ENCODE results near the gene XRCC5.

Gene XRCC5

GRCh38 chr2:216234106-216234505 is 125.0 kb downstream of the XRCC5 start:
- Histone ChIP-seq H3K9ac (ENCODE audit: low read depth in 1 of 2, low read length in 2 of 2) (no peak overlapping the region), H3K36me3 (ENCODE audit: control insufficient read depth in 1 of 2, insufficient read depth in 2 of 2, low read length in 2 of 2) (no peaks in the 10 kb centered on the region), H3K27ac (ENCODE audit: low read depth, low read length) (no peak overlapping the region), H3K4me3 (ENCODE audit: low read depth in 1 of 2, low read length in 2 of 2) (no peak overlapping the region), H3K27me3 (ENCODE audit: control insufficient read depth in 1 of 2, insufficient read depth in 2 of 2, low read length in 2 of 2) (no peaks in the 10 kb centered on the region), H3K9me3 (ENCODE audit: control insufficient read depth in 1 of 2, low read length in 2 of 2) (peaks cover 9 to 10% of the 10 kb centered on the region in 2 donors), H3K4me1 (ENCODE audit: control insufficient read depth in 1 of 2, insufficient read depth in 2 of 2, low read length in 2 of 2) (no peaks in the 10 kb centered on the region)

GRCh38 chr2:216235462-216235861 is 126.3 kb downstream of the XRCC5 start:
- H3K27me3 ChIP-seq (ENCODE audit: control insufficient read depth in 1 of 2, insufficient read depth in 2 of 2, low read length in 2 of 2): no peaks in the 10 kb centered on the region
- peaks cover 9 to 10% of the 10 kb centered on the region in 2 donors for H3K9me3 ChIP-seq (ENCODE audit: control insufficient read depth in 1 of 2, low read length in 2 of 2)
- H3K36me3 ChIP-seq (ENCODE audit: control insufficient read depth in 1 of 2, insufficient read depth in 2 of 2, low read length in 2 of 2): no peaks in the 10 kb centered on the region
- no peak overlapping the region for H3K27ac ChIP-seq (ENCODE audit: low read depth, low read length)
- H3K4me1 ChIP-seq (ENCODE audit: control insufficient read depth in 1 of 2, insufficient read depth in 2 of 2, low read length in 2 of 2): no peaks in the 10 kb centered on the region
- no peak overlapping the region for H3K9ac ChIP-seq (ENCODE audit: low read depth in 1 of 2, low read length in 2 of 2)
- H3K4me3 ChIP-seq (ENCODE audit: low read depth in 1 of 2, low read length in 2 of 2): no peak overlapping the region

GRCh38 chr2:216235896-216236295 is 126.7 kb downstream of the XRCC5 start:
- H3K36me3 ChIP-seq (ENCODE audit: control insufficient read depth in 1 of 2, insufficient read depth in 2 of 2, low read length in 2 of 2): no peaks in the 10 kb centered on the region
- H3K9ac ChIP-seq (ENCODE audit: low read depth in 1 of 2, low read length in 2 of 2): no peak overlapping the region
- no peak overlapping the region for H3K4me3 ChIP-seq (ENCODE audit: low read depth in 1 of 2, low read length in 2 of 2)
- no peak overlapping the region for H3K27ac ChIP-seq (ENCODE audit: low read depth, low read length)
- H3K27me3 ChIP-seq (ENCODE audit: control insufficient read depth in 1 of 2, insufficient read depth in 2 of 2, low read length in 2 of 2): no peaks in the 10 kb centered on the region
- H3K4me1 ChIP-seq (ENCODE audit: control insufficient read depth in 1 of 2, insufficient read depth in 2 of 2, low read length in 2 of 2): no peaks in the 10 kb centered on the region
- H3K9me3 ChIP-seq (ENCODE audit: control insufficient read depth in 1 of 2, low read length in 2 of 2): peaks cover 9 to 10% of the 10 kb centered on the region in 2 donors

GRCh38 chr2:216236486-216236885 is 127.3 kb downstream of the XRCC5 start:
- no peak overlapping the region for H3K27ac ChIP-seq (ENCODE audit: low read depth, low read length)
- no peaks in the 10 kb centered on the region for H3K27me3 ChIP-seq (ENCODE audit: control insufficient read depth in 1 of 2, insufficient read depth in 2 of 2, low read length in 2 of 2)
- no peak overlapping the region for H3K9ac ChIP-seq (ENCODE audit: low read depth in 1 of 2, low read length in 2 of 2)
- H3K36me3 ChIP-seq (ENCODE audit: control insufficient read depth in 1 of 2, insufficient read depth in 2 of 2, low read length in 2 of 2): no peaks in the 10 kb centered on the region
- no peak overlapping the region for H3K4me3 ChIP-seq (ENCODE audit: low read depth in 1 of 2, low read length in 2 of 2)
- peaks cover 7 to 10% of the 10 kb centered on the region in 2 donors for H3K9me3 ChIP-seq (ENCODE audit: control insufficient read depth in 1 of 2, low read length in 2 of 2)
- H3K4me1 ChIP-seq (ENCODE audit: control insufficient read depth in 1 of 2, insufficient read depth in 2 of 2, low read length in 2 of 2): no peaks in the 10 kb centered on the region

- H3K4me1 ChIP-seq (ENCODE audit: control insufficient read depth in 1 of 2, insufficient read depth in 2 of 2, low read length in 2 of 2): no peaks in the 10 kb centered on the region
- no peaks in the 10 kb centered on the region for H3K27me3 ChIP-seq (ENCODE audit: control insufficient read depth in 1 of 2, insufficient read depth in 2 of 2, low read length in 2 of 2)
- no peak overlapping the region for H3K27ac ChIP-seq (ENCODE audit: low read depth, low read length)
- no peaks in the 10 kb centered on the region for H3K36me3 ChIP-seq (ENCODE audit: control insufficient read depth in 1 of 2, insufficient read depth in 2 of 2, low read length in 2 of 2)
- no peak overlapping the region for H3K4me3 ChIP-seq (ENCODE audit: low read depth in 1 of 2, low read length in 2 of 2)
- no peaks in the 10 kb centered on the region for H3K9me3 ChIP-seq (ENCODE audit: control insufficient read depth in 1 of 2, low read length in 2 of 2)
- H3K9ac ChIP-seq (ENCODE audit: low read depth in 1 of 2, low read length in 2 of 2): no peak overlapping the region
Observed at GRCh38 chr2:216242365-216242764, 133.2 kb downstream of the XRCC5 start.

GRCh38 chr2:216243026-216243425 is 133.9 kb downstream of the XRCC5 start:
- H3K9ac ChIP-seq (ENCODE audit: low read depth in 1 of 2, low read length in 2 of 2): no peak overlapping the region
- no peaks in the 10 kb centered on the region for H3K27me3 ChIP-seq (ENCODE audit: control insufficient read depth in 1 of 2, insufficient read depth in 2 of 2, low read length in 2 of 2)
- H3K9me3 ChIP-seq (ENCODE audit: control insufficient read depth in 1 of 2, low read length in 2 of 2): no peaks in the 10 kb centered on the region
- H3K36me3 ChIP-seq (ENCODE audit: control insufficient read depth in 1 of 2, insufficient read depth in 2 of 2, low read length in 2 of 2): no peaks in the 10 kb centered on the region
- no peaks in the 10 kb centered on the region for H3K4me1 ChIP-seq (ENCODE audit: control insufficient read depth in 1 of 2, insufficient read depth in 2 of 2, low read length in 2 of 2)
- H3K27ac ChIP-seq (ENCODE audit: low read depth, low read length): no peak overlapping the region
- no peak overlapping the region for H3K4me3 ChIP-seq (ENCODE audit: low read depth in 1 of 2, low read length in 2 of 2)

- Histone ChIP-seq H3K9me3 (ENCODE audit: control insufficient read depth in 1 of 2, low read length in 2 of 2) (no peaks in the 10 kb centered on the region), H3K27me3 (ENCODE audit: control insufficient read depth in 1 of 2, insufficient read depth in 2 of 2, low read length in 2 of 2) (no peaks in the 10 kb centered on the region), H3K4me1 (ENCODE audit: control insufficient read depth in 1 of 2, insufficient read depth in 2 of 2, low read length in 2 of 2) (no peaks in the 10 kb centered on the region), H3K4me3 (ENCODE audit: low read depth in 1 of 2, low read length in 2 of 2) (no peak overlapping the region), H3K27ac (ENCODE audit: low read depth, low read length) (no peak overlapping the region), H3K9ac (ENCODE audit: low read depth in 1 of 2, low read length in 2 of 2) (no peak overlapping the region), H3K36me3 (ENCODE audit: control insufficient read depth in 1 of 2, insufficient read depth in 2 of 2, low read length in 2 of 2) (no peaks in the 10 kb centered on the region)
Observed at GRCh38 chr2:216245391-216245975, 136.3 kb downstream of the XRCC5 start.

GRCh38 chr2:216246766-216247165 is 137.6 kb downstream of the XRCC5 start:
- no peaks in the 10 kb centered on the region for H3K36me3 ChIP-seq (ENCODE audit: control insufficient read depth in 1 of 2, insufficient read depth in 2 of 2, low read length in 2 of 2)
- no peak overlapping the region for H3K4me3 ChIP-seq (ENCODE audit: low read depth in 1 of 2, low read length in 2 of 2)
- H3K27ac ChIP-seq (ENCODE audit: low read depth, low read length): no peak overlapping the region
- H3K9me3 ChIP-seq (ENCODE audit: control insufficient read depth in 1 of 2, low read length in 2 of 2): no peaks in the 10 kb centered on the region
- H3K9ac ChIP-seq (ENCODE audit: low read depth in 1 of 2, low read length in 2 of 2): no peak overlapping the region
- H3K27me3 ChIP-seq (ENCODE audit: control insufficient read depth in 1 of 2, insufficient read depth in 2 of 2, low read length in 2 of 2): no peaks in the 10 kb centered on the region
- no peaks in the 10 kb centered on the region for H3K4me1 ChIP-seq (ENCODE audit: control insufficient read depth in 1 of 2, insufficient read depth in 2 of 2, low read length in 2 of 2)
